HG03097 (cell line): Measurements from ENCODE around the gene ZMYND19.
"Not testable (repeated sequence)": the region's sequence is repeated elsewhere in the genome, so short reads cannot be mapped to it uniquely, and the experiment has no call there.

Experiments
- ATAC-seq: cut with Tn5 transposase; IDR thresholded peaks from one replicate; pipeline ENCODE4 v1.9.1; 2021; ENCODE audit not compliant: unreplicated experiment, low FRiP score

The ZMYND19 gene

GRCh38 chr9:137589441-137590122 lies 730 bp downstream of the ZMYND19 start:
- ATAC-seq, result peak; percentile 16

GRCh38 chr9:137588891-137589290 lies 1.4 kb downstream of the ZMYND19 start:
- no peak for ATAC-seq

GRCh38 chr9:137588311-137588710 lies 2.0 kb downstream of the ZMYND19 start:
- ATAC-seq, result no peak

- ATAC-seq, result no peak
Measured at GRCh38 chr9:137586854-137587253, 3.5 kb downstream of the ZMYND19 start.

GRCh38 chr9:137583957-137584356 lies 6.4 kb downstream of the ZMYND19 start:
- ATAC-seq, result no peak

- no peak for ATAC-seq
Measured at GRCh38 chr9:137583347-137583746, 7.0 kb downstream of the ZMYND19 start.

GRCh38 chr9:137582286-137582860 lies 7.9 kb downstream of the ZMYND19 start:
- ATAC-seq, result no peak

- ATAC-seq, result no peak
Measured at GRCh38 chr9:137581361-137582285, 8.7 kb downstream of the ZMYND19 start.

GRCh38 chr9:137580954-137581322 lies 9.4 kb downstream of the ZMYND19 start:
- no peak for ATAC-seq

- no peak for ATAC-seq
Measured at GRCh38 chr9:137580209-137580953, 9.9 kb downstream of the ZMYND19 start.

GRCh38 chr9:137579259-137579604 lies 11.1 kb downstream of the ZMYND19 start:
- ATAC-seq, result no peak

- peak; percentile 82 for ATAC-seq
Measured at GRCh38 chr9:137578518-137579258, 11.6 kb downstream of the ZMYND19 start, which contains the start of gene DPH7. Gene DPH7, minus strand, starts transcription at chr9:137578925. Its CDS starts 148 bp downstream, at chr9:137578777.

GRCh38 chr9:137575716-137576411 lies 14.4 kb downstream of the ZMYND19 start:
- no peak for ATAC-seq

GRCh38 chr9:137575364-137575715 lies 15.0 kb downstream of the ZMYND19 start:
- no peak for ATAC-seq

- no peak for ATAC-seq
Measured at GRCh38 chr9:137574192-137574591, 16.1 kb downstream of the ZMYND19 start.

- ATAC-seq, result no peak
Measured at GRCh38 chr9:137570566-137570965, 19.7 kb downstream of the ZMYND19 start.

- no peak for ATAC-seq
Measured at GRCh38 chr9:137569609-137570203, 20.6 kb downstream of the ZMYND19 start.

- ATAC-seq, result not testable (repeated sequence)
Measured at GRCh38 chr9:137568445-137568844, 21.9 kb downstream of the ZMYND19 start.

- ATAC-seq, result no peak
Measured at GRCh38 chr9:137564817-137565411, 25.4 kb downstream of the ZMYND19 start.
